ENCODE measurements around the gene RBM11. TPM values are rescaled to one million over a fixed set of nuclear protein-coding genes. Genes with fewer than 3 reads are reported as not detected.
"Not testable (repeated sequence)": the region's sequence is repeated elsewhere in the genome, so short reads cannot be mapped to it uniquely, and the experiment has no call there.

RBM11 gene
- total and polyA plus RNA-seq, 2 of the 8 experiments (the other 6 are each of a cell fraction or from before 2014, with no cell fraction given): 3.9 to 10.1 TPM

DNA sequence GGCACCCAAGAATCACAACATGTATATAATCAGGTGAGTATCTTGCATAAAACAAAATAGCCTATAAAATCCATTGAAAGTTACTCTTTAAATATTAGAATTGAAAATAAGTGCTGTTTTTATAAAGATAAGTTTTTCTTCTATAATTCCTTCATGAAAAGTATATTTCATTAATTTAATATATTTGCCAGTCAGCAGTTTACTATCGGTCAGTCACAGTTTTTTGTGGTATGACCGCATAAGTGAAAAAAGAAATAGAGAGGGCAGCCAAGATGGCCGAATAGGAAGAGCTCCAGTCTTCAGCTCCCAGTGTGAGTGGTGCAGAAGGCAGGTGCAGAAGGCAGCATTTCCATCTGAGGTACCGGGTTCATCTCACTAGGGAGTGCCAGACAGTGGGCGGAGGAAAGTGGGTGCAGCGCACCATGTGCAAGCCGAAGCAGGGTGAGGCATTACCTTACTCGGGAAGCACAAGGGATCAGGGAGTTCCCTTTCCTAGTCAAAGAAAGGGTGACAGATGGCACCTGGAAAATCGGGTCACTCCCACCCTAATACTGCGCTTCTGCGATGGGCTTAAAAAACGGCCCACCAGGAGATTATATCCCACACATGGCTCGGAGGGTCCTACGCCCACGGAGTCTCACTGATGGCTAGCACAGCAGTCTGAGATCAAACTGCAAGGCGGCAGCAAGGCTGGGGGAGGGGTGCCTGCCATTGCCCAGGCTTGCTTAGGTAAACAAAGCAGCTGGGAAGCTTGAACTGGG, 49.3 kb upstream of the RBM11 start:
- H4K5ac ChIP-seq (ENCODE audit: insufficient read length, low read depth, low read length); H2BK12ac ChIP-seq (ENCODE audit: low read depth, low read length); H2BK15ac ChIP-seq (ENCODE audit: low read length); H3K79me2 ChIP-seq (ENCODE audit: control insufficient read depth in 1 of 2, insufficient read depth in 2 of 2, low read length in 2 of 2); H2AFZ ChIP-seq (ENCODE audit: low read length); POLR2A ChIA-PET (ENCODE audit: partially characterized antibody); H3K27ac ChIP-seq (ENCODE audit: low read depth, low read length); H2BK120ac ChIP-seq (replicated peaks; ENCODE audit: low read depth, low read length); H3K23me2 ChIP-seq (ENCODE audit: low read depth, low read length); H3K36me3 ChIP-seq (ENCODE audit: control insufficient read depth in 2 of 4, insufficient read depth in 4 of 4, low read length in 3 of 4); DNase-seq (ENCODE audit: low read depth in 1 of 2, low spot score in 2 of 2); H3K27me3 ChIP-seq (replicated peaks in 1 of 4; ENCODE audit: control insufficient read depth in 3 of 4, extremely low read depth in 1 of 4, insufficient read depth in 3 of 4, low read length in 3 of 4); H4K20me1 ChIP-seq (replicated peaks in 1 of 2; ENCODE audit: control insufficient read depth in 1 of 2, insufficient read depth in 2 of 2, low read length in 2 of 2); H3K4me1 ChIP-seq (replicated peaks in 1 of 4; ENCODE audit: control insufficient read depth in 3 of 4, insufficient read depth in 4 of 4, low read length in 3 of 4); FAIRE-seq; CTCF ChIA-PET (ENCODE audit: partially characterized antibody); H3K9me3 ChIP-seq (ENCODE audit: insufficient read depth in 2 of 2, low read depth in 1 of 2, low read length in 1 of 2); H2BK5ac ChIP-seq (ENCODE audit: low read depth, low read length); H3K4ac ChIP-seq (replicated peaks; ENCODE audit: insufficient read length, low read depth, low read length); H3K23ac ChIP-seq (ENCODE audit: insufficient read length); H2AK5ac ChIP-seq (ENCODE audit: low read depth, low read length); H3K9ac ChIP-seq (replicated peaks in 1 of 4; ENCODE audit: extremely low read depth in 1 of 4, low read depth in 3 of 4, low read length in 3 of 4); H3K4me3 ChIP-seq (ENCODE audit: extremely low read depth in 1 of 4, insufficient read depth in 2 of 4, low read depth in 3 of 4, low read length in 4 of 4); H4K91ac ChIP-seq (replicated peaks; ENCODE audit: insufficient read length, low read length); H4K8ac ChIP-seq (ENCODE audit: extremely low read depth, insufficient read depth, low read length); H3K4me2 ChIP-seq (ENCODE audit: insufficient read depth in 1 of 2, low read depth in 2 of 2, low read length in 2 of 2); H3K79me1 ChIP-seq (ENCODE audit: low read depth, low read length); H3K56ac ChIP-seq (replicated peaks; ENCODE audit: insufficient read length, low read depth, low read length); H3K18ac ChIP-seq (ENCODE audit: extremely low read depth, low read length); H3K14ac ChIP-seq (ENCODE audit: insufficient read length): not testable (repeated sequence)
- 0 out of 2 replicates have a peak overlapping the region, but pooled peaks have one; percentile 80 for H2BK20ac ChIP-seq (ENCODE audit: low read length)
- 92% methylated on average over 16 of the region's 16 CpGs; no CpG with 5 or more reads in 1 of the 2 experiments for WGBS, 2 experiments (ENCODE audit: extremely low coverage in 1 of 2, insufficient coverage in 1 of 2, insufficient read length in 1 of 2, insufficient replicate concordance in 2 of 2, low coverage in 1 of 2, low lambda C conversion rate in 2 of 2, missing lambda C conversion rate in 1 of 2)
